ENCODE measurements around the gene CDSN. TPM values are rescaled to one million over a fixed set of nuclear protein-coding genes. Genes with fewer than 3 reads are reported as not detected.
A peak's percentile ranks its signal among the peaks of the same experiment; 100 is the strongest.

CDSN gene
- total and polyA plus RNA-seq, 2 of the 4 experiments (the other 2 are of a cell fraction) = not detected

GRCh38 chr6:31112478-31112877, 7.8 kb downstream of the CDSN start, which contains the start of gene C6orf15:
Gene C6orf15, minus strand, starts transcription at chr6:31112575. Its CDS starts 20 bp downstream, at chr6:31112555.
- WGBS, 2 experiments (ENCODE audit: extremely low coverage in 2 of 2, insufficient read length in 1 of 2) = no CpG with 5 or more reads among the region's 5 CpGs
- peak within 1 kb of the TSS; percentile 41; the same call in 2 of the 3 replicates for H2BK15ac ChIP-seq (ENCODE audit: low read depth, low read length)

More at GRCh38 chr6:31112478-31112877, 7.8 kb downstream of the CDSN start, which contains the start of gene C6orf15:
- Histone ChIP-seq H3K4me2 (ENCODE audit: low read depth, low read length) (no peak within 1 kb of the TSS), H2AK9ac (replicated peaks; ENCODE audit: low read depth, low read length, poor library complexity) (no peak within 1 kb of the TSS), H3K9me1 (ENCODE audit: insufficient read depth, low read length) (peaks cover 15% of the 10 kb centered on the region), H3K56ac (ENCODE audit: extremely low read depth, insufficient read depth, low read length) (no peak within 1 kb of the TSS), H4K8ac (ENCODE audit: low read depth in 2 of 2, low read length in 2 of 2) (no peak within 1 kb of the TSS), H3K4me3 (ENCODE audit: insufficient read depth, low read depth, low read length) (no peak within 1 kb of the TSS), H2BK5ac (ENCODE audit: low read depth, low read length, poor library complexity, severe bottlenecking) (no peak within 1 kb of the TSS), H3K4me1 (ENCODE audit: control insufficient read depth, insufficient read depth, low read length) (peaks cover 11% of the 10 kb centered on the region), H4K91ac (ENCODE audit: insufficient read depth, low read depth, low read length) (0 out of 2 replicates have a peak within 1 kb of the TSS, but pooled peaks have one; percentile 4), H3K27ac (ENCODE audit: insufficient read depth, low read length) (no peak within 1 kb of the TSS), H3K23ac (ENCODE audit: low read depth, low read length) (no peak within 1 kb of the TSS), H3K9ac (ENCODE audit: low read depth, low read length) (no peak within 1 kb of the TSS), H4K5ac (ENCODE audit: low read depth, low read length) (no peak within 1 kb of the TSS), H3K79me1 (ENCODE audit: low read depth in 1 of 2, low read length in 2 of 2) (peaks cover 0 to 9% of the 10 kb centered on the region in 2 experiments; a peak in 2 of 4 replicates), H2BK120ac (ENCODE audit: low read depth, low read length) (no peak within 1 kb of the TSS), H3K27me3 (ENCODE audit: control insufficient read depth, insufficient read depth, low read length) (peaks cover 28% of the 10 kb centered on the region), H3K9me3 (ENCODE audit: control insufficient read depth, insufficient read depth, low read length) (no peaks in the 10 kb centered on the region), H2BK20ac (ENCODE audit: low read depth, low read length) (no peak within 1 kb of the TSS), H3K18ac (ENCODE audit: low read depth, low read length) (no peak within 1 kb of the TSS), H3K36me3 (ENCODE audit: control insufficient read depth, insufficient read depth, low read length) (no peaks in the 10 kb centered on the region), H4K20me1 (ENCODE audit: insufficient read depth, low read length) (no peaks in the 10 kb centered on the region), H3K14ac (replicated peaks; ENCODE audit: low read depth, low read length) (no peak within 1 kb of the TSS), H3K4ac (ENCODE audit: low read depth, low read length) (no peak within 1 kb of the TSS), H2AFZ (replicated peaks; ENCODE audit: low read length, poor library complexity) (peak within 1 kb of the TSS; percentile 14), H2AK5ac (ENCODE audit: low read depth, low read length) (peak within 1 kb of the TSS; percentile 52)
- dilution Hi-C loops (cut with HindIII; ENCODE audit: low sequenced_read_pairs, unreplicated experiment) = no loop called here
- ATAC-seq (ENCODE audit: low read depth) (no peak), DNase-seq (no peak)
- ChIA-PET POLR2A (ENCODE audit: unreplicated experiment) (no interaction called here), CTCF (interaction anchor here (0.6 kb wide), 1 partner anchor 207 kb away, joined by 4 read pairs; no protein-coding TSS in a partner anchor)
- in situ Hi-C loops (cut with MboI; ENCODE audit: low sequenced_read_pairs) = no loop called here
- no TSS peak for BruUV-seq (replicated peaks)
- intact Hi-C loops (cut with micrococcal nuclease) = no loop called here
- TF ChIP-seq RFX5 (IDR thresholded peaks at IDR 0.05; ENCODE audit: low read depth, low read length) (no peak), CTCF (conservative IDR thresholded peaks at IDR 0.05; ENCODE audit: low read depth, low read length) (no peak)
